Stimulated activated CD4-positive, alpha-beta T cell treated with anti-CD3 and anti-CD28 coated beads, Interleukin-15, amount 100 ng/mL, for 48 hours (primary cell): Measurements from ENCODE around the gene JADE2.
A peak's percentile ranks its signal among the peaks of the same experiment; 100 is the strongest.

Experiments
- DNase-seq, 2 donors: peaks; one replicate each; pipeline ENCODE4 v3.0.0-alpha.2; 2020; ENCODE audit warnings: low read depth in 2 of 2

The JADE2 gene

DNA sequence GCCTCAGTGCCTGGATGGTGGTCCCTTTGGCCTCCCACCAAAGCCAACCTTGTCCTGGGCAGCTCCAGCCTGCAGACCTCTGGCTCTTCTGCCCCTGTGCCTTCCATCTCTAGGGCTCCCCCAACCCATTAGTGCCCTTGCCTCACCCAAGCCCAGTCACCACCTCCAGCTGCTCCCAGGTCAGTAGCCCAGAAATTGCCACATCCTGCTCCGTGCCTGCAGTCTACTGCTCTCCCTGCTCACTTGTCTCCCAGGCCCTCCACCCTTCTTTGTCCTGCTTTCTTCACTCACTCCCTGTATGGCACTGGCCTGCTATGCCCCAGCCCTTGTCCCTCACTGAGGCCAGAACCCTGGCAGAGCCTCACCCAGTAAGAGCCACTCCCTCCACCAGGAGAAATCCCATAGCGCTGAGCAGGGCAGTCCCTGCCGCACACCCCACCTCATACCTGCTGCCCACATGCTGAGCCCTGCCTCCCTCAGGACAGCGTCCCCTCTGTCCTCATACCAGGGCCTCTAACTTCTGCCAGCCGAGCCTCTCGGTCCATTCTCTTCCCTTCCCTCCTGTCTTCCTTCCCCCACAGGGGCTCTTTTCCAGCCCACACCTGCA, 44.4 kb downstream of the JADE2 start:
- DNase-seq = no peak

DNA sequence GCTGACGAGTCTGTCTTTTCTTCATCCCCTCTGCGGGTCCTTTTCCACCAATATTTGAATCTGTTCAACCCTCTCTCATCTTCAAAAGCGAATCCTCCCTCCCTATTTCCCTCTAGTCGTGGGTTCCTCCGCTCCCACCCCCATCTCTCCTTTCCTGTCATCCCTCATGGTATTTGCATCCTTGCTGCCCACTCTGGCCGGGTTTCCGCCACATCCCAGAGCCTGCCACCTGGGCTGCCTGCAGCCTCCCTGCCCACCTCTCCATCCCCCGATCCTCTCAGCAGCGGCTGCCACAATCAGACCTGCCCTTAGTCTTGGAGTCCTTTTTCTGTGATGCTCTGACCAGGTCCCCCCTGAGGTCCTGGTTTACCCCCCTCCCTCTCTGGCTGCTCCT, 44.9 kb downstream of the JADE2 start:
- no peak for DNase-seq

DNA sequence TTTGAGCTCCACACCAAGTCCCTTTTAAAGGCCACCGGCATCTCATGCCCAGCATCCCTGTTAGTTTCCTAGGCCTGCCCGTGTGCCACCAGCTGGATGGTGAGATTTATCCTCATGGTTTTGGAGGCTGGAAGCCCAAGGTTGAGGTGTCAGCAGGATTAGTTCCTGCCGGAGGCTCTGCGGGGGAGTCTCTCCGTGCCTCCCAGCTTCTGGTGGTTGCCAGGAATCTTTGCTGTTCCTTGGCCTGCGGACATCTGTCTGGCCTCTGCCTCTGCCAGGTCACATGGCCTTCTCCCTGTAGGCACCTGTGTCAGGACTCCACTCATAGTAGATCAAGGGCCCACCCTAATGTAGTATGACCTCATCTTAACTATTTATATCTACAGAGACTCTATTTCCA, 45.4 kb downstream of the JADE2 start:
- DNase-seq = no peak

DNA sequence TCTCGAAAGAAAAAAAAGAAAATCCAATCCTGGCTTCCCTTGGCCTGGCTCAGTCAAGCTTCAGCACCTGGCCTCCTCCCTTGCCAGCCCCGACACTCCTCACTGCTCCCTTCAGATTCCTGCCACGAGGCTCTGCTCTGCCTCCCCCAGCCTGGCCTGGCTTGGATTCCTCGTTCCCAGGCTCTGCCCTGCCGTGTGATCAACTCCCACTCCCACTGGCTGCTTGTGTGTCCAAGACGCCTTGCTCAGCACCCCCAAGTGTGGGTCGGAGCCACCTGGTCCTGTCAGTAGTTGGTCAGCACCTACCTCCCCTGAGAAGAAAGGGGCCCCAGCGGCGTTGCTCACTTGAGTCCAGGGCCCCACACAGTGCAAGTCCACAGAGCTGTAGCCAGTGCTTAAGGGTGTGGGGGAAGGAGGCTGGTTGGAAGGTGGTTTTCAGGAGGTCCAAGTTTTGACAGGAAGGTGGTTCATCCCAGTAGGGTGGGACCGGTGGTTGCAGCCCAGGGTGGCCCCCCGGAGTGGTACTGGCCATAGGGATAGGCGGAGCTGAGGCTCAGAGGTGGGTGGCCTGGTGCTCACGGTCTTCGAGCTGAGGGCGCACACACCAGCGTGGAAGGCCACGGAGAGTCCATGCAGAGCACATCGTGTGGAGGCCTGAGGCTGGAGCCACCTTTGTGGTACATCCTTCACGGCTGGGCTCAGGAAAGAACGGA, 46.4 kb downstream of the JADE2 start:
- DNase-seq = no peak

DNA sequence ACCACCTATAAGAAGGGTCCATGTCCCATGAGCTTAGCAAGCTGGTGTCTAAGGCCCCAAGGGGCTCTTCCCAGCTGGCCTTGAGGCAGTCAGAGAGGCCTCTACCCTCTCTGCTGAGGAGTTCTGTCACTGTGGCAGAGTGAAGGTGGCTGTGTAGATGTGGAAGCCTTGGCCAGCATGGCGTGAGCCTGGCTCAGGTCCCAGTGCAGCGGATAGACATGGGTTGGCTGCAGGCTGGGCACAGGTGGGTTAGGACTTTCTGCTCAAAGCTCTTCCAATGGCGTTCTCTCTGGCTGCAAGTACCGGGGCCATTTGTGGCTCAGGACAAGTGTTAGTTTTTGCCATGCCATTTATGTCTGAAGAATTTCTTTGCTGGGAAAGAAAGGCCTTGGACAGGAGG, 47.3 kb downstream of the JADE2 start:
- DNase-seq = no peak

DNA sequence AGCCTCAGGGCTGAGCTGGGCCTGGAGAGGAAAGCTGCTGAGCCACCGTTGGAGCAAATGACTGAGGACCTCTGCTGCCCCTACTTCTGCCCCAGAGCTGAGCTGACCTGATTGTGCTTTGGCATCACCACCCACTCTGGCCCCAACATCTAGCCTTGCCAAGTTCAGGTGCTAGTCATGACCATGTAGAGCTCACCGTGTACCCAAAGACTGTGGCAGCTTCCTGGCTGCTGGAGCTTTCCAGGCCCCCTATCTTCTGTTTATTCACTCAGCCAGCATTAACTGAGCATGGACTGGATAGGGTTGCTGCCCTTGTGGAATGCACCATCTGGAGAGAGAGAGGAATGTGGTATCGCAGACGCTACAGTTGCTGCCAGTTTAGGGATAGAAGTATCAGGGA, 49.1 kb downstream of the JADE2 start:
- DNase-seq = no peak

DNA sequence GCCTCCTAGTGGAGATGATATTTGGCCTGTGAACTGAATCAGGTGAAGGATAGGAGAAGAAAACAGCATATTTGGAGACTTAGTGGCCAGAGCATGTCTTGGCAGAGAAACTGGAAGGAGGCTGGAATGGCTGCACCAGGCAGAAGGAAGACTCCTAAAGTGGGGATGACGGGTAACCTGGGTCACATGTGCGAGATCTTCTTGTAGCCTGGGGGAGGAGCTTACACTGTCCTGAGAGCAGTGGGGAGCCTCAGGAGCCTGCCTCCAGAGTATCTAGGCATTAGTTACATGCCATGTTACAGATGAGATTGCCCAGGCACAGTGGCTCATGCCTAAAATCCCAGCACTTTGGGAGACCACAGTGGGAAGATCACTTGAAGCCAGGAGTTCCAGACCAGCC, 49.8 kb downstream of the JADE2 start:
- DNase-seq = no peak

DNA sequence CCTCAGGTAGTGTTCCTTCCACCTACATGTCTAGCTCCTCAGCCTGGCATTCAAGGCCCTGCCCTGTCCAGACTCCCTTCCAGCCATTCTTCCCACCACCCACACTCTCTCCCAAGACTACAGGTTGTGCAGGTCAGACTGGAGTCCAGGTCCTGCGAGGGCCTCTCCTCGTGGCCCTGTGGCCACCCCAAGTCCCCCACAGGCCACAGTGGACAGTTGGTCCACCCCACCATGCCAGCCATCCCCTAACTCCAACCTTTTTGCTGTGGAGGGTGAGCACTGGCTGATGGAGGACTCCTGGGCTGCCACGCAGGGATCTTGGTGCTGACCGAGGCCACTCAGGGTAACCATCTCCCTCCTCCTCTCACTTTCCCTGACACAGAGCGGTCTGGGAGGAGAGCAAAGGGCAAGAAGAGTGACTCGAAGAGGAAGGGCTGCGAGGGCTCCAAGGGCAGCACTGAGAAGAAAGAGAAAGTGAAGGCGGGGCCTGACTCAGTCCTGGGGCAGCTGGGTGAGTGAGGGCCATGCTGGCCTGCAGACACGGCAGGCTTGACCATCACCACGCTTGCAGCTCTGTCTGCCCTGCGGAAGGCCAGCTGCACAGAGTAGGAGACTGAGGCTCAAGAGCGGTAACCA, 51.0 kb downstream of the JADE2 start:
- no peak for DNase-seq

DNA sequence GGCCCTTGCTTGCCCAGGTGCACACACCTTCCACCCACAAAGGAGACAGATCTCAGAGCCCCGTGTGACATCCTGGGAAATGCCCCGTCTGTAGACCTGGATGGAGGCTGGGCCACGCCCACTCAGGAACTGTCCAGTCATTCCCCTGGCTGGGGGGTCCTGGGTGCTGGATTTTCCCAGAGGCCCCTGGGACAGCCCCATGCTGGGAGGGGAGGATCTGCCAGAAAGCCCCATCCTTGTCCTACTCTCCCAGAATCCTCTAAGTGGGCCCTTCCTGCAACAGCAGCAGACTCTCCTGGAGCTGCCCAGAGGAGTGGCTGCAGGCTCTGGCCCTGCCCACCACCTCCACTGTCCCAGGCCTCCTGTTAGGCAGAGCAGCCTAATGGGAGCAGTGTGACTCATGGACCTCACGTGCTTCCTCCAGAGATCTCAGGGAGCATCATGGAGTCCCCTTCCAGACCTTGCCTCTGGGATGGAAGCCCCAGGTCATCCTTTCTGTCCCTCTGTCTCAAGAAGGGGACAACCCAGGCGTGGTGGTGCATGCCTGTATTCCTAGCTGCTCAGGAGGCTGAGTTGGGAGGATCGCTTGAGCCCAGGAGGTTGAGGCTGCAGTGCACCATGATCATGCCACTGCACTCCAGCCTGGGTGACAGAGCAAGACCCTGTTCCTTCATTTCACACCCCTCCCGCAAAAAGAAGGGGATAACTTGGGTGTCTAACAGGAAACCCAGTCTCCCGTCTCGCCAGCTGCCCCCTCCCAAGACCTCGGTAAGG, 51.7 kb downstream of the JADE2 start:
- DNase-seq = no peak

DNA sequence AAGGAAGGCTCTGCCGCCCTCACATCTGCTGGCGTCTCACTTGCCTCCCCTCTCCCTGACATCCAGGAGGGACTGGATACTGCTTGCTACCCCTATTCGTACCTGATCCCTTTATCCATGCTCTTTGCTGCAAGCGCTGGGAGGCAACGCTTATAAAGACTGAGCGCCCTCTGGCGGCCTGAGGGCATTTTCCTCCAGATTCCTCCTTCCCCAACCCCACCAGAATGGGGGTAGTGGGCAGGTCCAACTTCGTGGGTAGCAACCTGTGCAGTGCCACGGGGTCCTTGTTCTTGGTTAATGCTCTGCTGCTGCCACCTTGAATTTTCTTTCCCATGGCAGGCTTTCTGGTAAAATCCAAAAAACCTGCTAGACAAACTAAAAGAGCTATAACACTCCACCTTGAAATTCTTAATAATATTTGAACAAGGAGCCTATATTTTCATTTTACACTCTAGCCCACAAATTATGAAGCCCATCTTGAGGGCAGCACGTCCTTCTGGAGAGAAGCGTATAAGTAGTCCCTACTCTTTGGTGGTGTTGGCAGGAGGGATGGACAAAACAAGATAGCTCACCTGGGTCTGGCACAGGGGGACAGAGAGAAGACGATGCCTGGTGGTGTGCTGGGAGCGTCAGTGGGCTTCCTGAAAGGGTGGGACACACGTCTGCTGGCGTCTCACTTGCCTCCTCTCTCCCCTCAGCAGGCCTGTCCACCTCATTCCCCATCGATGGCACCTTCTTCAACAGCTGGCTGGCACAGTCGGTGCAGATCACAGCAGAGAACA, 52.5 kb downstream of the JADE2 start:
- peak; percentile 48 to 72 for DNase-seq

DNA sequence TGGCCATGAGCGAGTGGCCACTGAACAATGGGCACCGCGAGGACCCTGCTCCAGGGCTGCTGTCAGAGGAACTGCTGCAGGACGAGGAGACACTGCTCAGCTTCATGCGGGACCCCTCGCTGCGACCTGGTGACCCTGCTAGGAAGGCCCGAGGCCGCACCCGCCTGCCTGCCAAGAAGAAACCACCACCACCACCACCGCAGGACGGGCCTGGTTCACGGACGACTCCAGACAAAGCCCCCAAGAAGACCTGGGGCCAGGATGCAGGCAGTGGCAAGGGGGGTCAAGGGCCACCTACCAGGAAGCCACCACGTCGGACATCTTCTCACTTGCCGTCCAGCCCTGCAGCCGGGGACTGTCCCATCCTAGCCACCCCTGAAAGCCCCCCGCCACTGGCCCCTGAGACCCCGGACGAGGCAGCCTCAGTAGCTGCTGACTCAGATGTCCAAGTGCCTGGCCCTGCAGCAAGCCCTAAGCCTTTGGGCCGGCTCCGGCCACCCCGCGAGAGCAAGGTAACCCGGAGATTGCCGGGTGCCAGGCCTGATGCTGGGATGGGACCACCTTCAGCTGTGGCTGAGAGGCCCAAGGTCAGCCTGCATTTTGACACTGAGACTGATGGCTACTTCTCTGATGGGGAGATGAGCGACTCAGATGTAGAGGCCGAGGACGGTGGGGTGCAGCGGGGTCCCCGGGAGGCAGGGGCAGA, 53.3 kb downstream of the JADE2 start:
- DNase-seq = no peak

DNA sequence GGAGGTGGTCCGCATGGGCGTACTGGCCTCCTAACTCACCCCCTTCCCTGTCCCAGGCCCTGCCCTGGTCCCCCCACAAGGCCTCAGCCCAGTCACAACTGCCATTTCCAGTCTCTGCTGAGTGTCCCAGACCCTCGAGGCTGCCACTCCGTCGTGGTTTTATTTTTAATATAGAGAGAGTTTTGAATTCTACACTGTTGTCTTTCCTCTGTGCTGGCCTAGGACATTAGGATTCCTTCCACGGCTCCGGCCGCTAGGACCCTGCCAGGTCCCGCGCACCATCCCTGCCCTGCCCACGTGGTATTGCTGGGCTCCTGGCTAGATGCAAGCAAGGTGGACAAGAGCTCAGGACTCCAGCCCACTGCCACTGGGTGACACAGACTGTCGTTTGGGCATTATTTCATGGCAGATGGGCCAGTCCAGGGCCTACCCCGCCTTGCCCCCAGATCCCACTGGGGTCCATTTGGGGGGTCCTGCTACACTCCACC, 53.9 kb downstream of the JADE2 start:
- no peak for DNase-seq

DNA sequence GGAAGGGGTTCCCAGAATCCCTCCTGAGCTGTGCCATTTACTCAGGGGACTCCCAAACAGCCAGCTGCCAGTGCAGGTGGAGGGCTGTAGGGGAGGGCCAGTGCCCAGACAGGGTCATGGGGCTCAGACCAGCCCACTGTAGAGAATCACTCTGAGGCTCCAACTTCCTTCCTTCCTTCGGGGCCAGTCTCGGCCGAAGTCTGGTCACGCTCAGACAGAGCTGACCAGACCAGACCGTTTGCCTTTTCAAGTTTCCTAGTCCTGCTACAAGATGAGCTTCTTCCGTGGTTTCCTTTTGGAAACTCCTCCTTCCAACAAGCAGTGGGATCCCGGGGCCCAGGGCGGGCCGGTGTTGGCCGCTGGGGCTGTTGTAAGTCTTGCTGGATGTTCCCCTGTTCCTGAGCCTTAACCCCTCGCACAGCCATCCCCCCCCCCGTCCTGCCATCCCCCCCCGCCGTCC, 54.6 kb downstream of the JADE2 start:
- DNase-seq = no peak

DNA sequence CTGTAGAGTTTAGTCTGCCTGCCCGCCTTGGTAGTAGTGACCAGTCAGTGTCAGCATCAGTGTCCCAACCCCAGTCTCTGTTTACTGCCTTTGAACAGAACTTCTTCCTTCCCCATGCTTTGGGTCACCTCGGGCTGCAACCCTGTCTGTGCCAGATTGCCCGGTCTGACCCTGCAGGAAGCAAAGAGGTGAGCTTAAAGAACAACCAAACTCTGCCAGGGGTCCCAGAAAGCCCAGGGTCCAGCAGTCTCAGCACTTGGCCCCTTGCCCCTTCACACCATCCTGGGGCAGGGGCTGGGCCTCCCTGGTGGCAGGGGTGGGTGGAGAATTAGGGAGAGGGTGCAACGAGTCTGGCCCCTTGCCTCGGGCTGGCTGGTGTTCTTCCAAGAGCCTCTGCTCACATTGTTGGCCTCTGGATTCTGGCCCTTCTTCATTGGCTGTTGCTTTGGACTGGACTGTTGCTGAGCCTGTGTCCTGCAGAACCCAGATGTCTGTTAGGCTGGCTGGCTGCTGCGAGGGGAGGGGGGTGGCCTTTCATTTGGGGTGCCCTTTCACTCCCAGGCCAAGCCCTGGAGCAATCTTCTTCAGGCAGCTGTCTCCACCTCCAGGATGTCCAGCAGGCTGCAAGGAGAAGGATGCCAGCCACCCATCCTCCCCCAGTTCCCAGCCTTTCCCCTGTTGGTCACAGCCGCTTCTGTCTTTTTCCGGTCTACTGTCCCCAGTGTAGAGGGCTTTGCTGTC, 55.9 kb downstream of the JADE2 start:
- no peak for DNase-seq

DNA sequence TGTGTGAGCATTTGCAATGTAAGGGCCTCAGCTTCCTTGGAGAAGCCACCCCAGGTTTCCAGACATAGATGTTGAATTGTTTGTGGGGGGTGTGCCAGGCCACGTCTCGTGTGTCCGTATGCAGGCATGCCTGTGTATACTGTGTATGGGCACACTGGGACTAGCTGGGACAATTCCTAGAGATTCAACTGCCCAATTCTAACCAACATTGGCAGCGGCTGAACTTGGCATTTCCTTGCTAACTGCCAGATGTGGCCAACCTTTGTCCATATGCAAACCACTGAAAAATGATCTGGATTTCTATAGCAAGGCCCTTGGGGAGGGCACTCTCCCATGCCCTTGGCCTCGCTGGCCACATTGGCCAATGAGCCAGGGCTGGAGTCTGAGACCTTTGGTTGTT, 56.8 kb downstream of the JADE2 start:
- DNase-seq = no peak

DNA sequence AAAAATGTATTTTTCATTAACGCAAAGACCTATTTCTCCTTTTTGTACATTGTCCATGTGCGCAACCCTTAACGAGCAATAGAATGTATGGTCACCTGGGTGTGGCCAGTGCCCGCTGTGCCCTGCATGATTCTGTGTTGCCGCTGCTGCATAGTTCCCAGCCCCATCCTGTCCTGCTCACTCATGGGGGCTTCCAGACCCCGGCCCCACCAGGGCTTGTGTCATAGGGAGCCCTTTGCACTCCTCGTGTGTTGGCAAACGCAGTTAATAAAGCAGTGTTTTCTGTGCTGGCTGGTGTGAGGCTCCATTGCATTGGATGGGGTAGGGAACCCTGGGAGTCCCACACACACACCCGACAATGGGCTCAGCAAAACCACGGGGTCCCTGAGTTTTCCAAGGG, 57.5 kb downstream of the JADE2 start:
- DNase-seq = no peak

DNA sequence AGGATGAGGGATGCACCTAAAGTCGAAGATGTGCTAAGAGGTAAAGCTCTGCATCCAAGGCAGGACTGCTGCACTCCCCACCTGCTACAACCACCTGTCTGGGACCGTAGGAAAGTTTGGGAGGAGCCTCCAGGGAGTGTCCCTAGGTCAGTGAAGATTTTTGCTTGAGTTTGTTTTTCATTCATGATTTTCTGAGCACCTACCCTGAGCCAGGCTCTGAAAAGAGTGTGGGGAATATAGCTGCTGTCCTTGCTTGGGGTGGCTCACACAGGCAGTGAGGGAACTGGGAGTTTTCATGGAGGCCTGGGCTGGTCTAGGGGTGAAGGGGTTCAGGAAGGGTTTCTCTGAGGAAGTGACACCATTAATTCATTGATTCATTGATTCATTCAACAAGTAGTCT, 58.3 kb downstream of the JADE2 start:
- DNase-seq = no peak

DNA sequence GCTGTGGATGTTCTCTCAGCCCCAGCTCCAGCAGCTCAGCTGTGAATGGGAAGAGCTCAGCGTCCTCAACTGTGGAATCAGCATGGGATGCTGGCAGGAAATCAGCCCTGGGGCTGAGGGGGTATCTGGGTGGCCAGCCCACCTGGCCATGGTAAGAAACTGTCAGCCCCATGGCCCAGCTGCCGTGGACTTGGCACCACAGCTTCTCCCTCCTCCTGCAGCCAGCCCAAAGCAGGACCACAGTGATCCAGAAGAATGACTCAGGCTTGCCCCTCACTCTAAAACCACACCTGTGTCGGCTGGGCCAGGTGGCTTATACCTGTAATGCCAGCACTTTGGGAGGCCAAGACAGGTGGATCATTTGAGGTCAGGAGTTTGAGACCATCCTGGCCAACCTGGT, 59.2 kb downstream of the JADE2 start:
- no peak for DNase-seq

DNA sequence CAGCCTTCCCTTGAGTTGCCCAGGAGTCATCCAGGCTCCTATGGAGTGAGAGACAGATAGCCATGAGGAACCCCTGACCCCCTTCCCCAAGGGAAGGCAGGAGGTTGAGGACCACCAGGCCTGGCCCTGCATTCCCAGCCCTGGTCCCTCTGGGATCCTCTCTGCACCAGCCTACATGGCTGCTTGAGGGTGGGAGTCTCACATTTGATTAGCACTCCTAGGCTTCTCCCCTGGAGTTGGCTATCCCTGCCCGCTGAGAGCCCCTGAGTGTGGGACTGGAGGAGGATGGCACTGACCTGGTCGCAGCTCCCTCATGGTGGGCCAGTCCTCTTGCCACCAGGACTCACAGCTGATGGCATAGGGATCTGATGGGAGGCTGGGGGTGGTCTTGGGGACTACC, 60.5 kb downstream of the JADE2 start:
- DNase-seq = no peak

DNA sequence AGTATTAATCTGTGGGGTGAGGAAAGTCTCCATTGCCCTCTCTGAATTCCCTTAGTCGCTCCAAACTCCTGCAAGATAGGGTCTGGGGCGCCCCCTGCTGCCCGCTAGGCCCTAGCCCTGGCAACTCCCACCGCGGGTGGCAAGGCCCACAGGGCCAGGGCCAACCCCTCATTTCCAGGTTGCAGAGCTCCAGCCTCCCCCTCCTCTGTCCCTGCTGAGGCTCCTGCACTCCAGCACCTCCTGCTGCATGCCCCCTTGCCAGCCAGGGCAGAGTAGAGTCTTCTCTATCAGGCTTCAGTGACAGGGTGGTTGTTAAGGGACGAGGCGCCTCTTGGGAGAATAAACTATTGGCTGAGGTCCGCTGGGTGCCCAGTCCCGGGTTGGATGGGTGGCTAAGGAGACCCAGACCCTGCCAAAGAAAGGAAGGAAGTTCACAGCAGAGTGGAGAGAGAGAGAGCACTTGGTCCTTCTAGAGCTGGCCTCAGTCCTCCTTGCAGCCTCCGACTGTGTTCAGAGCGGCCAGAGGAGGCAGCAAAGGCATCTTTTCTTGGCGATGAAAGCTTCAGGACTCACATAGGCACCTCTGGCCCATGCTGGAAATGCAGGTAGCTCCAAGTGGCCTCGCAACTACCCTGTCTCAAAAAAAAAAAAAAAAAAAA, 61.5 kb downstream of the JADE2 start:
- peak; percentile 76 to 88 for DNase-seq
